Stimulated activated CD8-positive, alpha-beta memory T cell treated with anti-CD3 and anti-CD28 coated beads, Interleukin-7, amount 100 ng/mL, for 1 hour (primary cell): Measurements from ENCODE around the gene S100B.

ENCODE experiments used
- DNase-seq, 2 donors: peaks; one replicate each; pipeline ENCODE4 v3.0.0-alpha.2; 2020; ENCODE audit warnings: low read depth in 2 of 2

S100B gene

GRCh38 chr21:46560568-46561444 lies 44.1 kb downstream of the S100B start:
- no peak for DNase-seq

- peak; percentile 28 to 29 for DNase-seq
Observed at GRCh38 chr21:46559291-46559983, 45.4 kb downstream of the S100B start.

GRCh38 chr21:46557919-46558392 lies 46.9 kb downstream of the S100B start:
- no peak for DNase-seq

- DNase-seq: no peak
Observed at GRCh38 chr21:46557469-46557868, 47.4 kb downstream of the S100B start.

- no peak for DNase-seq
Observed at GRCh38 chr21:46556802-46557201, 48.1 kb downstream of the S100B start.

GRCh38 chr21:46555678-46556077 lies 49.2 kb downstream of the S100B start:
- DNase-seq: no peak

- no peak for DNase-seq
Observed at GRCh38 chr21:46555225-46555617, 49.7 kb downstream of the S100B start.

- DNase-seq: no peak
Observed at GRCh38 chr21:46554431-46555224, 50.3 kb downstream of the S100B start.

GRCh38 chr21:46553993-46554392 lies 50.9 kb downstream of the S100B start:
- DNase-seq: no peak

GRCh38 chr21:46552865-46553379 lies 52.0 kb downstream of the S100B start:
- no peak for DNase-seq

- DNase-seq: no peak
Observed at GRCh38 chr21:46552274-46552673, 52.6 kb downstream of the S100B start.

GRCh38 chr21:46551636-46552241 lies 53.1 kb downstream of the S100B start:
- peak in 1 of 2 donors; percentile 16 for DNase-seq

GRCh38 chr21:46550116-46550941 lies 54.6 kb downstream of the S100B start:
- peak; percentile 14 to 21 for DNase-seq

GRCh38 chr21:46549650-46550049 lies 55.2 kb downstream of the S100B start:
- no peak for DNase-seq
